HepG2 (cell line): ENCODE results near the gene RBP7. TPM values are rescaled to one million over a fixed set of nuclear protein-coding genes. Genes with fewer than 3 reads are reported as not detected.

Experiments
- BRCA1 ChIP-seq: sonication (generic); formaldehyde crosslinking; IDR thresholded peaks from 2 replicates; pipeline ENCODE4 v1.4.0; 2020; ENCODE audit warnings: missing genetic modification reagents
- DNMT1 ChIP-seq: sonication (generic); formaldehyde crosslinking; IDR thresholded peaks from 2 replicates; pipeline ENCODE4 v1.5.1; 2020; ENCODE audit warnings: mild to moderate bottlenecking, missing genetic modification reagents
- EHMT2 ChIP-seq: fragments of 200-600 bp; sonication (generic); IDR thresholded peaks from 2 replicates; pipeline ENCODE4 v1.7.0; 2017; ENCODE audit warnings: antibody characterized with exemption, low read depth, low read length, borderline replicate concordance
- FOXA1 ChIP-seq, 2 experiments: fragments of 450-650 bp in 1 of 2; sonication (generic) in 1 of 2; formaldehyde crosslinking in 1 of 2; IDR thresholded peaks; 2 replicates each; pipeline versions ENCODE4 v1.4.0 to v1.6.1; 2016 to 2020; ENCODE audit warnings: missing genetic modification reagents in 1 of 2
- FUBP1 ChIP-seq: sonication (generic); formaldehyde crosslinking; IDR thresholded peaks from 2 replicates; pipeline ENCODE4 v1.5.1; 2020; ENCODE audit warnings: missing genetic modification reagents, mild to moderate bottlenecking, borderline replicate concordance
- GTF3A ChIP-seq: sonication (generic); formaldehyde crosslinking; conservative IDR thresholded peaks from 2 replicates; pipeline ENCODE4 v1.4.0; 2020; ENCODE audit warnings: mild to moderate bottlenecking, missing genetic modification reagents
- HBP1 ChIP-seq: IDR thresholded peaks from 2 replicates; pipeline ENCODE4 v1.6.1; 2016; ENCODE audit warnings: low read depth, control low read depth
- HOXA7 ChIP-seq: sonication (generic); formaldehyde crosslinking; IDR thresholded peaks from 2 replicates; pipeline ENCODE4 v1.8.1; 2022; ENCODE audit warnings: mild to moderate bottlenecking, missing genetic modification reagents, moderate library complexity
- IKZF1 ChIP-seq: fragments of 450-650 bp; IDR thresholded peaks from 2 replicates; pipeline ENCODE4 v1.7.1; 2016
- KLF13 ChIP-seq: sonication (generic); formaldehyde crosslinking; IDR thresholded peaks from 2 replicates; pipeline ENCODE4 v1.4.0; 2020; ENCODE audit warnings: mild to moderate bottlenecking, missing genetic modification reagents
- LBX2 ChIP-seq: sonication (generic); formaldehyde crosslinking; IDR thresholded peaks from 2 replicates; pipeline ENCODE4 v1.5.0; 2020; ENCODE audit warnings: missing genetic modification reagents, mild to moderate bottlenecking, borderline replicate concordance
- LCORL ChIP-seq, 2 experiments: fragments of 450-650 bp in 1 of 2; sonication (generic) in 1 of 2; formaldehyde crosslinking in 1 of 2; IDR thresholded peaks; 2 replicates each; pipeline versions ENCODE4 v1.5.0 to v1.6.1; 2017 to 2020; ENCODE audit warnings: antibody characterized with exemption in 1 of 2, missing genetic modification reagents in 1 of 2
- SKIL ChIP-seq: sonication (generic); formaldehyde crosslinking; IDR thresholded peaks from 2 replicates; pipeline ENCODE4 v1.8.0; 2022; ENCODE audit warnings: missing genetic modification reagents, mild to moderate bottlenecking, moderate library complexity, borderline replicate concordance
- SNAI1 ChIP-seq: sonication (generic); formaldehyde crosslinking; IDR thresholded peaks from 2 replicates; pipeline ENCODE4 v1.5.0; 2020; ENCODE audit warnings: mild to moderate bottlenecking, missing genetic modification reagents, borderline replicate concordance
- ZBTB20 ChIP-seq: sonication (generic); formaldehyde crosslinking; IDR thresholded peaks from 2 replicates; pipeline ENCODE4 v1.8.1; 2023; ENCODE audit warnings: missing genetic modification reagents, low read depth, mild to moderate bottlenecking, borderline replicate concordance
- ZNF136 ChIP-seq: sonication (generic); formaldehyde crosslinking; IDR thresholded peaks from 2 replicates; pipeline ENCODE4 v1.8.1; 2022; ENCODE audit warnings: low read depth, mild to moderate bottlenecking, moderate library complexity, missing genetic modification reagents
- ZNF17 ChIP-seq: sonication (generic); formaldehyde crosslinking; IDR thresholded peaks from 2 replicates; pipeline ENCODE4 v1.5.0; 2020; ENCODE audit warnings: mild to moderate bottlenecking, missing genetic modification reagents
- ZNF235 ChIP-seq: sonication (generic); formaldehyde crosslinking; IDR thresholded peaks from 2 replicates; pipeline ENCODE4 v1.8.1; 2023; ENCODE audit warnings: mild to moderate bottlenecking, missing genetic modification reagents, borderline replicate concordance
- ZNF451 ChIP-seq: sonication (generic); formaldehyde crosslinking; IDR thresholded peaks from 2 replicates; pipeline ENCODE4 v1.5.0; 2020; ENCODE audit warnings: mild to moderate bottlenecking, missing genetic modification reagents
- ZNF644 ChIP-seq: IDR thresholded peaks from 2 replicates; pipeline ENCODE4 v1.6.1; 2016; ENCODE audit warnings: low read depth
- ZNF652 ChIP-seq: IDR thresholded peaks from 2 replicates; pipeline ENCODE4 v1.6.1; 2016; ENCODE audit warnings: low read depth, borderline replicate concordance
- ZNF737 ChIP-seq: sonication (generic); formaldehyde crosslinking; IDR thresholded peaks from 2 replicates; pipeline ENCODE4 v1.5.0; 2020; ENCODE audit warnings: missing genetic modification reagents, mild to moderate bottlenecking, borderline replicate concordance
- ZNF761 ChIP-seq: sonication (generic); formaldehyde crosslinking; conservative IDR thresholded peaks from 2 replicates; pipeline ENCODE4 v1.4.0; 2020; ENCODE audit warnings: mild to moderate bottlenecking, missing genetic modification reagents
- ZNF768 ChIP-seq: sonication (generic); formaldehyde crosslinking; IDR thresholded peaks from 2 replicates; pipeline ENCODE4 v1.4.0; 2020; ENCODE audit warnings: missing genetic modification reagents
- polyA plus RNA-seq, 8 experiments: library from polyadenylated mRNA; depleted of rRNA in 3 of 8; stranded (reverse) in 7 of 8; unstranded in 1 of 8; fragments of >200 nt; fragmentation: Illumina TruSeq in 4 of 8; extraction: Trizol in 4 of 8; gene quantifications; 2 replicates each; pipeline versions ENCODE4 v1.2.1 to v1.2.3, GENCODE V29; 2011 to 2016; ENCODE audit warnings: low read depth in 4 of 8, missing spikeins in 1 of 8, mixed read lengths in 1 of 8; ENCODE audit not compliant: insufficient read depth in 1 of 8
- total RNA-seq, 5 experiments: library from RNA; depleted of rRNA; stranded (reverse); fragments of >200 nt; fragmentation: Illumina TruSeq; extraction: Trizol; gene quantifications; 2 replicates each; pipeline ENCODE4 v1.2.3, GENCODE V29; 2016; ENCODE audit warnings: low read depth in 1 of 5

Gene RBP7
- total and polyA plus RNA-seq, 2 of the 13 experiments (the other 11 are each of a cell fraction or from before 2014, with no cell fraction given), result 1.6 to 2.0 TPM

- no peak for TF ChIP-seq KLF13
- TF ChIP-seq ZNF652 (CRISPR knock-in tag), result no peak
- TF ChIP-seq ZNF761 (CRISPR knock-in tag), result 0 out of 2 replicates have a peak, but pooled peaks have one; percentile 19
- TF ChIP-seq LCORL (IDR thresholded peaks at IDR 0.05), result no peak
- peak; percentile 76; the same call in 1 of the 2 replicates for TF ChIP-seq LCORL (CRISPR knock-in tag; IDR thresholded peaks at IDR 0.05)
- TF ChIP-seq HBP1, result no peak
- no peak for TF ChIP-seq ZNF644 (CRISPR knock-in tag)
- no peak for TF ChIP-seq SNAI1
- TF ChIP-seq EHMT2, result no peak
- no peak for TF ChIP-seq ZBTB20 (CRISPR knock-in tag)
- TF ChIP-seq LBX2 (CRISPR knock-in tag), result peak; percentile 29; the same call in 1 of the 2 replicates
- 0 out of 2 replicates have a peak, but pooled peaks have one; percentile 49 for TF ChIP-seq ZNF451 (CRISPR knock-in tag)
- TF ChIP-seq FUBP1, result no peak
- no peak for TF ChIP-seq ZNF17 (CRISPR knock-in tag)
- no peak for TF ChIP-seq BRCA1 (CRISPR knock-in tag)
- TF ChIP-seq GTF3A, result no peak
- TF ChIP-seq ZNF136 (CRISPR knock-in tag), result no peak
- TF ChIP-seq DNMT1, result peak; percentile 30; the same call in 1 of the 2 replicates
- TF ChIP-seq SKIL, result no peak
- no peak for TF ChIP-seq FOXA1 (IDR thresholded peaks at IDR 0.05)
- TF ChIP-seq FOXA1 (CRISPR knock-in tag; IDR thresholded peaks at IDR 0.05), result no peak
- TF ChIP-seq ZNF235 (CRISPR knock-in tag), result no peak
- no peak for TF ChIP-seq HOXA7 (CRISPR knock-in tag)
- TF ChIP-seq ZNF737, result no peak
- no peak for TF ChIP-seq ZNF768
- no peak for TF ChIP-seq IKZF1
These were observed 35.7 kb downstream of the RBP7 start, which contains the start of gene UBE4B (continued) for GRCh38 chr1:10032590-10033358.
